Glomerular endothelial cell (primary cell): Measurements from ENCODE around the gene RAB11FIP2. TPM values are rescaled to one million over a fixed set of nuclear protein-coding genes. Genes with fewer than 3 reads are reported as not detected.

Source experiments
- DNase-seq: peaks from one replicate; pipeline ENCODE4 v3.0.0-alpha.2; 2011; ENCODE audit warnings: low read depth, low spot score; ENCODE audit errors: extremely low read depth
- total RNA-seq: library from RNA; depleted of rRNA; stranded (reverse); fragments of >200 nt; gene quantifications from 2 replicates; pipeline ENCODE4 v1.2.3, GENCODE V29; 2015

RAB11FIP2 gene
- total RNA-seq, 1 donor from 2014 or later: 11.7 TPM

DNA sequence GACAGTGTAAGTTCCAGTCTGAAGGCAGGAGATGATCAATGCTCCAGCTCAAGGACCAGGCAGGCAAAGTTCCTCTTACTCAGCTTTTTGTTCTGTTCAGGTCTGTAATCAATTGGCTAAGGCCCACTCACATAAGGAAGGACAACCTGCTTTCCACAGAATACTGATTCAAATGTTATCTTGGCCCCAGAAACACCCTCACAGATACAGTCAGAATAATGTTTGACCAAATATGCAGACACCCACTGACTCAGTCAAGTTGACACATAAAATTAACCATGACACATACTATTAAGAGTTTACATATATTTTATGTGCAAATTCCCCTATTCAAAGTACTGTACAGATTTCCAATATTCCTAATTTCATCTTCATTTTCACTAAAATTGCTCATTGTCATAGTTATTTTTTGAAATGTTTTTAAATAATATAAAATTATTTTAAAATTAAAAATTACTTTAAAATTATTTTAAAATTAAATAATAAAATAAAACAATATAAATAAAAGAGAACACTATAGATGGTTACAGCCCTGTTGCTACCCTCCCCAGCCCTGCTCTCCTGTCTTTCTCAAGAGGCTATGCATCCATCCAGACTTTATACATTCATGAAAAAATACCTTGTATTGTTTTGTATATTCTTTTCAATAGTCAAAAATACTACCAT is 59.4 kb downstream of the RAB11FIP2 start:
- no peak for DNase-seq

DNA sequence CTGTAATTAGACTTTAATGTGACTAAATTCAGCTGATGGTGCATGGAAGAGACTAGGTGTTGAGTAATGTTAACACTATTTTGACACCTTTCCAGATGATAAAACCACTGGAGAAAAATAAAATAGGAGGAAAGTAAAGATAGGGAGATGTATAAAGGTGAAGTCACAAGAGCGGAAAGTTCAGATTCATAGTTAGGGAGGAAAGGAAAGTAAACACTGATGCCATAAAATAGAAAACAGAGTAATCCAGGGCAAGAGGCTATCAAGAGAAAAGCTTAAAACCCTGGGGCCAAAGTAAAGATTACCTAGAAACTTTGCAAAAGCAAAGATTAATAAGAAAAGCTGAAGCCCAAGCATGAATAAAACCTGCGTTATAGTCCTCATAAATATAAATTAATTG is 62.8 kb downstream of the RAB11FIP2 start:
- no peak for DNase-seq

DNA sequence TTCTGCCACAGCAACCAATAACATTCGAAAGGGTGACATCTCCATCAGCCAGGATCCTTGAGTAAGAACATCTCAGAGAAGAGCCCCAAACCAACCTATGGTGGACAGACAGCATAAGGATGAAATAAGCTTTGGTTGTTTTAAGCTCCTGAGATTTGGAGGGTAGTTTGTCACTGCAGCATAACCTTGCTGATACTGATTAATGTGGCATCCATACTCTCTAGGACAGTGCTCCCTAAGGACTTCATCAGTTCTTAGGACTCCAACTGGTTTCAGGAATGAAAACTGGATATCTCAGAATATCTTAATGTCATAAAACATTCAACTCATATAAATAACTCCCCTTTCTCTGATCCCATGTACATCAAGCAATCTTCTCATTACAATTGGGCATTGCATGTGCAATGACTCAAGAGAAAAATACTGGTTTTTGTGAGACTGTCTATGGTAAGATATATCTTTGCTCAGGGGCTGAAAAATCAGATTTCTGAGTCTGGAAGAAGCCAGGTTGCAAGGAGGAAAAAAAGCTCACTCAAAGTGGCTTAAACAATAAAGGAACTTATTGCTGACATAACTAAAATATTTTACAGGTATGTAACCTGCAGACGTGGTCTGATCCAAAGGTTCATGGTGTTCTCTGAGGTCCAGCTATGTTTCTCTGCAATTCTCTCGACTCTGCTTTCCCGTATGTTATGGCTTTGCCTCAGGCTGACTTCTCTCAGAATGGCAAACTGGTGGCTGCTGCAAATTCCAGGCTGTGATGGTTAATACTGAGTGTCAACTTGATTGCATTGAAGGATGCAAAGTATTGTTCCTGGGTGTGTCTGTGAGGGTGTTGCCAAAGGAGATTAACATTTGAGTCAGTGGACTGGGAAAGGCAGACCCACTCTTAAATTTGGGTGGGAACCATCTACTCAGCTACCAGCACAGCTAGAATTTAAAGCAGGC is 65.7 kb downstream of the RAB11FIP2 start:
- DNase-seq: no peak

DNA sequence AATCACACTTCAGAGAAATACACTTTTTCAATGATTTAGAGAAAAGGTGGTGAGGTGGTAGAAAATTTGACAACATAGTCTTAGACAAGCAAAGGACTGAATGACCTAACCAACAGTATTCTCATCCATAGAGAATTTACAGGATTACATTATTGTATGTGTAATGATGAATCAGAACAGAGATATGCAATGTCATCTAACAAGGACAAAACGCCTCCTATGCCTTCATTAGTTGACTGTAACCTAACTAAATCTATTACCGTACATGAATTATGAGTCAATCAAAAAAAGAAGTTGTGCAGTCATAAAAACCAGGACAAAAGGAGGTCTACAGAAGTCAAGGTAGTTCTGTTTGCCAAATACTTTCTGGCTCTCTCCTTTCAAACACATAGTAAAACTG is 66.5 kb downstream of the RAB11FIP2 start:
- no peak for DNase-seq

DNA sequence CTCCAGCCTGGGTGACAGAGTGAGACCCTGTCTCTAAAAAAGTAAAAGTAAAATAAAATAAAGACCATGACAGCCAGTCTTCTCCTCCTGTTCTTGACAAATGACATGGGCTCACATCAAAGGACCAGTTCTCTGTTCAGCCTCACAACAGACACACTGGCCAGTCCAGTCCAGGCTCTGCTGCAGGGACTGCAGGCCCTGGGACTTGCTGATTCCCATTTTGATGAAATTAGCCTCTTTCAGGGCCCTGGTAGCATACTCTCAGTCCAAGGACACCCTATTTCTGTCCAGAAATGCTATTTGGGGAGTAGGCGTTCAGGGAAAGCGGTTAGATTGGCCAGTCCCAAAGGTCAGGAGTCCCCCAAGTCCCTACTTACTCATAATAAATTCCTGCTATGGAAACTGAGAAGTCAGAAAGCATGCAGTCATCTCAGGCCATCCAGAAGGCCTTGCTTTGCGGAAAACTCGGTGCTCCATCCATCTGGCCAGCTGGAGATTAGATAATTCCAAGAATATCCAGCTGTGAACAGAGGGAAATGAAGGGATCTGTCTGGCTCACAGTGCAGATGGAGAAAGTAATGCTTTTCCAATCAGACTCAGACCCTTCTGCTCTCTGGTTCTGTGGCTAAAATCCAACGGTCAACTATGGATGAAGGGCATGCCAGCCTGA is 74.4 kb downstream of the RAB11FIP2 start:
- DNase-seq: no peak

DNA sequence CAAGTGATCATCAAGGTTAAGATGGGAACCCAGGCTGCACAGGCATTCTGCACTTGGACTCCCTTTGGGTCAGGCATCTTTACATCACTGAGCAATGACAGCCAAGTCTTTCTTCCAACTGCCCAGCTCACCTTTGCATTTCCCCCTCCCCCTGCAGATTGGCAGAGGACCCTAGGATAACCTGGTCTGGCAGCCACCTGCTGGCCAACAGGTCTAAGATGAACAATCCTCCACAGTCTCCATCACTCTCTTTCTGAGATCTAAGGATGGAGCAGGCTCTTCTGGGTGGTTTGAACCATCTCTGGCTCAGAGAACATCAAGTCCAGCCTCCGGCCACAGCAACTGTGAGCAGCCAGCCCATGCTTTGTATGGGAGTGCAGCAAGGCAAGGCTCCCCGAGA is 75.8 kb downstream of the RAB11FIP2 start:
- DNase-seq: no peak

DNA sequence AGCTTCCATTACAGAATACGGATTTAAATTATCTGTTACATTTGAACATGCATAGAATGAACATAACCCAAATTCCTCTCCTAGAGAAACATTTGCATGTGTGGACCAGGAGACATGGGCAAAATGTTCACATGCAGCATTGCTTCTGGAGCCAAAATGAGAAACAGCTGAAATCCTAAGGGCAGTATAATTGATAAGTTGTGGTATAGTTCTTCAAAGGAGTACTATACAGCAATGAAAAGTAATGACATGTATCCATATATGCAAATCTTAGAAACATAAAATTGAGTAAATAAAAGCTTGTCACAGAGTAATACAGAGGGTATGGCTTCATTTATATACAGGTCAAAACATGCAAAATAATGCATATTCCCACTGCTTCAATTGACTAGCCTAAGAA is 77.1 kb downstream of the RAB11FIP2 start:
- no peak for DNase-seq

DNA sequence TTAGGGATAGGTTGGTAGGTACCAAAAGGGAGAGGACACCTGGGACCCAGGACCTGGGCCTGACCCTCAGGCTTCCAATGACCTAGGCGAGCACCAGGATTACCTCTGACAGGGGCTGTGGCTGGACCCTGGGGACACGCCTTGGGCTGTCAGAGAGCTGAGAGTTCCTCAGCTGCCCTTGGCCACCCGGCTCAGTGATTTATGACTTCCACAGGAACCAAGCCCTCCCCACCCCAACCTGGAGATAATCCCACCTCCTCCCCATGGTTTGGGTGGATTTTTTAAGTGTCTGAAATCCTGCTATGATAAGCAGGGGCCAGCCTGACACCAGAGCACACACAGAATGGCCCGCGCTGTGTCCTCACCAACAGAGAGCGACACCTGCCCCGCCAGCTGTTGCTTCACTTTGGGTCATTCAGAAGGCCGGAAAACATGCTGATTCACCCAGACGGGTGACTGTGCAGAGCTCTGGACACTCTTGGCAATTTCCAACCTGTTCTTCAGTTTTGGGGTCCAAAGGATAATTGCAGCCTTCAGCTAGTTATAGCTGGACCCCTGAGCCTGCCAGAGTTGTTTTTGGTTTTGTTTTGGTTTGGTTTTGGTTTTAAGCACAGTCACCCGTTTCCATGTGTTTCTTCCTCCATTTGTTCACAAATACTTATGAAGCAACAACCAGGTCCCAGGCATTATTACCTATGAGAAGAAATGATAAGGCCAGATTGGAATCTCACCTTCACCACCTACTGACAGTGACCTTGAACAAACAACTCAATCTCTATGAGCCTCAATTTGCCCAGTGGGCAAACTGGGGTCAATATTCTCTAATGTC is 78.2 kb downstream of the RAB11FIP2 start:
- DNase-seq: no peak

DNA sequence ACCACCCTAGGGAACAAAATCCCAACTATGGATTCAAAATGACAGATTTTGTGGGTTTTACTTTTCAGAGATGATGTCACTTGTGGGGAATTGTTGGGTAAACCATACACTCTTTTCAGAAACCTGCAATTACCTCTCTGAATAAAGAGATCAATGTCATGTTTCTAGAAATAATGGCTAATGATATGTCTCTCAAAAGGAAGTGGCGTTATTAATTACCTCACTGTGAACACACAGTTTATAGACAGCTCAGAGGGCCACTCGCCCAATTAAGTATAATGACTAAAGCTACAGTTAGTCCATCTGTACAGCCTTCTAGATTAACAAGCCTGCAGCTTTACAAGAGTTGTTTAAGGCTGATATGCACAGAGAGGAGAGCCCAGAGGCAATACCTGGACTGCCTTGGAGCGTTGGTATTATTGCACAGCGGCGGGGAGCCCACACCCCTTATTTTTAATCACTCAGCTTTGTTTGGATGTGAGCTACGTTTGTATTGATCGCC is 79.5 kb downstream of the RAB11FIP2 start:
- no peak for DNase-seq

DNA sequence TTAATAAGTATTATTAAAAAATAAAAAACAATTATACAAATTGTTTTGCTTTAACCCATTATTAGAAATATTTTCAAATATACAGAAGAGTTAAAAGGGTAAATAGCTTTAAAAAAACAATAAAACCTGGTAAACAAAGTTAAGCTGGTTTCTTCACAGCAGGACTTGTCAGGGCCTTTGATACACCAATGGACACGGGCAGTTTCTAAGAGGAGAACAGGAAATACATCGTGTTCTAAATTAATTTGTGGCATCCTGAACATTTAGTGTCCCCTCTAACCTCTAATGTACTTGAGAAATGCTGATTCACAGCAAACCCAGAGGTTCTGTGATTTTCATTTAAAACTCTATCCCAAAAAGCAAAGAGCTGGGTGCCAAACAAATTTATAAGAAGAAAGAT is 80.8 kb downstream of the RAB11FIP2 start:
- DNase-seq: no peak

DNA sequence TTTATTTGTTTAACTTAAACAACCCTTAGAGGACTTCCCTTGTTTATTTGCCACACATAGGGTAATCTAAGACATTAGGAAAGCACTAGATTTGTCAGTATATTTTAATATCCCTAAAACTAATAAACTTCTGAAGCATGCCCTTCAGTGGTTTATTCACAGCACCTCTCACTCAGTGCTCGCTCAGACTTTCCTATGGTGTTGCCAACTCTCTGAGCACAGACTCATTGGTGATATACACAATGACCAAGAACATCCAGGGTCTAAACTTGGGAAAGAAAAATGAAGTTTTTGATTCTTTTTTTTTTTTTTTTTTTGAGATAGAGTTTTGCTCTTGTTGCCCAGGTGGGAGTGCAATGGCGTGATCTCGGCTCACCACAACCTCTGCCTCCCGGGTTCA is 82.2 kb downstream of the RAB11FIP2 start:
- DNase-seq: no peak

DNA sequence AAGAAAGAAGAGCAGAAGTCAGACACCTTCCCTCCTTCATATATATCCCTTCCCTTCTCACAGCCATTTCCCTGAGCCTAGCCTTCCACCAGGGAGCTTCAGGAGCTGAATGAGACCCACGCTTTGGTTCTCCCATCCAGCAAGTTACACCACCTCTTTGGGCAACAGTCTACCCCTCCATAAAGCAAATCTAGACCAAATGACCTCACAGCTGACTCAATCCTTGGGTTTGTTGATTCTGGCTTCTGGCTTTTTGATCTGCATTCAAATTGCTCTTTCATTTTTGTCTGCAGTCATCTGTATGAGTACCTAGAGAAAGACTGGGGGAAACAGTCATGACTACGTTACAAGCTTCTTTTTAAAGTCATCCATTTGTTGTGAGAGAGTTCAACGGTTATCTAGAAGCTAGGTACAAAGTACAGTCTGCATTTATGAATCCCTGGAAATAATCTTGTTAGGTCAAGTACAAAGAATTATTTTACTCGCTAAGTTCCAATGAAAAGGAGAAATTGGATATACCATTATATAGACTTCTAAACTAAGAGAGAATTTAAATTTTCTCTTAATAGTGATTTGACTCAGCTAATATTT is 86.3 kb downstream of the RAB11FIP2 start:
- DNase-seq: no peak

DNA sequence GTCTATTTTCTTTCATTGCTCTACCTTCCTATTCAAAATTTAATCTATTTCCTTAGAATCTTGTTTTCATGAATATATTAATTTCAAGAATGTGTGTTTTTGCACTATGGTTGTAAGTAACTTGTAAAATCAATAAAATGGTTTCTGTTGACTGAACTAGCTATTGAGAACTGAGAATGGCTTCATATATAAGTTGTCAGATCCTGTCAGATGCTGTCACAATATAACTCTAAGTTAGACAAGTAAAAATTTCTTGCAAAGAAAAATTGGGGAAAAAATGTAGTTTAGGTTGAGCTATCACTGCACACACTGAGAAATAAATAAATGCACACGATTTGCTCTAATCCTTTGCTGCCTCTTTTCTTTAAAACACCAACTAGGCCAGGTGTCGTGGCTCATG is 89.8 kb downstream of the RAB11FIP2 start:
- no peak for DNase-seq

DNA sequence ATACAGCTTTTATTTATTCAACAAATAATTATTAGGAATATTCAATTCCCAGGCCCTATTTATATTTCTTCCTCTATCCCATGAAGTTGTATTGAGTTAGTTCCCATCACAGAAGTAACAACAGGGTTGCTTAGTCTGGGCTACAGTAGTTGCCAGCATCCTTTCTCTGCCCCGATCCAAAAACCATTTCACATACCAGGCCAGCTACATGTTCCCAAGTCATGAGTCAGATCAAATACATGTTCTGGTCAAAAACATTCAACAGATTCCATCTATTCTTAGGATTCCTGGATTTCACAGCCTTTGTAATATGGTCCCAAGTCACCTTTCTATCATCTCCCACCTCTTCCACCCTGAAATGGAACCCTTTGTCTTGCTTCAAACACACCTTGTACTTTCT is 91.6 kb downstream of the RAB11FIP2 start:
- DNase-seq: no peak
